Activated B cell treated with CpG ODN at 0.5 μM for 24 hours (primary cell): ENCODE results near the gene MAP7D1. TPM values are rescaled to one million over a fixed set of nuclear protein-coding genes. Genes with fewer than 3 reads are reported as not detected.
A peak's percentile ranks its signal among the peaks of the same experiment; 100 is the strongest.

Experiments used
- ATAC-seq: fragments of 200-7000 bp; cut with Tn5 transposase; one replicate; pipeline ENCODE4 v1.10.0; 2021; ENCODE audit warnings: low read depth, mild to moderate bottlenecking, moderate library complexity
- CTCF ChIA-PET: fragments of 350-600 bp; sonication (Branson Sonifier 250); formaldehyde crosslinking; loops from one replicate; lab custom pipeline; 2021; ENCODE audit warnings: antibody characterized with exemption; lab: Charles Lee
- POLR2A ChIA-PET: fragments of 350-600 bp; sonication (Branson Sonifier 250); formaldehyde crosslinking; loops from one replicate; lab custom pipeline; 2021; ENCODE audit warnings: antibody characterized with exemption; lab: Charles Lee
- DNase-seq: peaks from one replicate; pipeline ENCODE4 v3.0.0; 2022
- H3K27ac Mint-ChIP-seq: one replicate; pipeline ENCODE4 v1.8.0; 2020; ENCODE audit warnings: mixed read lengths
- H3K27me3 Mint-ChIP-seq: one replicate; pipeline ENCODE4 v1.8.0; 2021; ENCODE audit warnings: mixed read lengths
- H3K36me3 Mint-ChIP-seq: one replicate; pipeline ENCODE4 v1.8.0; 2021; ENCODE audit warnings: low read depth, mixed read lengths
- H3K4me1 Mint-ChIP-seq: one replicate; pipeline ENCODE4 v1.8.0; 2021; ENCODE audit warnings: mixed read lengths
- H3K4me3 Mint-ChIP-seq: one replicate; pipeline ENCODE4 v1.8.0; 2020; ENCODE audit warnings: mild to moderate bottlenecking, mixed read lengths
- H3K9me3 Mint-ChIP-seq: one replicate; pipeline ENCODE4 v1.8.0; 2020; ENCODE audit warnings: mixed read lengths
- intact Hi-C: fragments of 100-400 bp; cut with micrococcal nuclease; formaldehyde crosslinking; loops from one replicate; pipeline ENCODE4 v1.15.1; 2024
- total RNA-seq: library from RNA; stranded (reverse); gene quantifications from 2 replicates; pipeline ENCODE4 v1.2.3, GENCODE V29; 2022
- TF ChIP-seq, protein P1 (sequence below): fragments of 200-600 bp; IDR thresholded peaks from one replicate; pipeline ENCODE4 v1.8.0; 2022; ENCODE audit warnings: antibody characterized with exemption, mild to moderate bottlenecking

Gene MAP7D1
- total RNA-seq, 1 donor from 2014 or later = 59.9 TPM

DNA sequence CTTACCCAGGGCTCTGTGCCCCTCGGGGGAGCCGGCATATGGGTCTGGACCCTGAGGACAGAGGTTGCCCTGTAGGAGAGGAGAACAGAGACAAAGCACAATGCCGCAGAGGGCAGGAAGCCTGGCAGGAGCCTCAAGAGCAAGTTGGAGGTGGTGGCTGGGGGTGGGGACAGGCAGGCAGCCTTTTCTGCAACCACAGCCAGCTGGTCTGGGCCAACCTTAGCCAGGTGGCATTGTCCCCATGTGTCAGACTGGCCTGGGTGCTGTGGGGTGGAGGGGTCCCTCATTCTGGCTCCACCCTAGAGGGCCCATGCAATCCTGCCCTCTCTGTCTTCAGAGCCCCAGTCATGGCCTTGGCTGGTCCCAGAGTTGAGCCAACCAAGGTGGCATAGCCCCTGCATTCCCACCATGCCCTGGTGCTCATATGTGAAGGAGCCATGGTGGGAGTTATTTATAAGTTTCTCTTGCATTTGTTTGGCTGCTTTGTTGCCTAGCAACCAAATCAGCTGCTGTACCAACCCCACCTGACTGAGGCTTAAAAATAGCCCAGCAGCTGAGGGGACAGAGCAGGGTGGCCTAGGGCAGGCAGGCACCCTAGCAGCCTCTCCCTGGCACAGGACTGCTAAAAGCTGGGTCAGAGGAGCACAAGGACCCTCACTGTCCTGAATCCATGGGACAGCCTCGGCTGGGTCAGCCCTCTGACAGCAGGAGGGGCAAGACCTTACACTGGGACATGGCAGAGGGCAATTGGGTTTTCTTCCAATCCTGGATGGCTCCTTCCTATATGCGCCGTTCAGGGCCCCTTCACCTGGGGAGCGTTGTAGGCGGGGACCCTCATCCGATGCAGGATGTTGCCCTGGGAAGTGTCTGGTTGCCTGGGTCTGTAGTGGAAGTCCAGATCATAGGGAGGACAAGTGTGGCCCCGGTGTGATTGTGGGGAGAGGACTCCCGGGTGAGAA, 19.5 kb downstream of the MAP7D1 start:
- Mint-ChIP-seq H3K27me3 (no peaks in the 10 kb centered on the region), H3K4me3 (no peak overlapping the region), H3K9me3 (no peaks in the 10 kb centered on the region), H3K27ac (peak overlapping the region; percentile 35), H3K4me1 (peaks cover 13% of the 10 kb centered on the region), H3K36me3 (peaks cover 90% of the 10 kb centered on the region)
- POLR2A ChIA-PET = no interaction called here
- TF ChIP-seq, protein P1, sequence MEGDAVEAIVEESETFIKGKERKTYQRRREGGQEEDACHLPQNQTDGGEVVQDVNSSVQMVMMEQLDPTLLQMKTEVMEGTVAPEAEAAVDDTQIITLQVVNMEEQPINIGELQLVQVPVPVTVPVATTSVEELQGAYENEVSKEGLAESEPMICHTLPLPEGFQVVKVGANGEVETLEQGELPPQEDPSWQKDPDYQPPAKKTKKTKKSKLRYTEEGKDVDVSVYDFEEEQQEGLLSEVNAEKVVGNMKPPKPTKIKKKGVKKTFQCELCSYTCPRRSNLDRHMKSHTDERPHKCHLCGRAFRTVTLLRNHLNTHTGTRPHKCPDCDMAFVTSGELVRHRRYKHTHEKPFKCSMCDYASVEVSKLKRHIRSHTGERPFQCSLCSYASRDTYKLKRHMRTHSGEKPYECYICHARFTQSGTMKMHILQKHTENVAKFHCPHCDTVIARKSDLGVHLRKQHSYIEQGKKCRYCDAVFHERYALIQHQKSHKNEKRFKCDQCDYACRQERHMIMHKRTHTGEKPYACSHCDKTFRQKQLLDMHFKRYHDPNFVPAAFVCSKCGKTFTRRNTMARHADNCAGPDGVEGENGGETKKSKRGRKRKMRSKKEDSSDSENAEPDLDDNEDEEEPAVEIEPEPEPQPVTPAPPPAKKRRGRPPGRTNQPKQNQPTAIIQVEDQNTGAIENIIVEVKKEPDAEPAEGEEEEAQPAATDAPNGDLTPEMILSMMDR = no peak
- CTCF ChIA-PET = interaction anchor here (1.6 kb wide), 1 partner anchor 13 kb away, joined by 4 read pairs; no protein-coding TSS in a partner anchor
- peak; percentile 42 for ATAC-seq
- DNase-seq = no peak
- intact Hi-C loops = no loop called here

DNA sequence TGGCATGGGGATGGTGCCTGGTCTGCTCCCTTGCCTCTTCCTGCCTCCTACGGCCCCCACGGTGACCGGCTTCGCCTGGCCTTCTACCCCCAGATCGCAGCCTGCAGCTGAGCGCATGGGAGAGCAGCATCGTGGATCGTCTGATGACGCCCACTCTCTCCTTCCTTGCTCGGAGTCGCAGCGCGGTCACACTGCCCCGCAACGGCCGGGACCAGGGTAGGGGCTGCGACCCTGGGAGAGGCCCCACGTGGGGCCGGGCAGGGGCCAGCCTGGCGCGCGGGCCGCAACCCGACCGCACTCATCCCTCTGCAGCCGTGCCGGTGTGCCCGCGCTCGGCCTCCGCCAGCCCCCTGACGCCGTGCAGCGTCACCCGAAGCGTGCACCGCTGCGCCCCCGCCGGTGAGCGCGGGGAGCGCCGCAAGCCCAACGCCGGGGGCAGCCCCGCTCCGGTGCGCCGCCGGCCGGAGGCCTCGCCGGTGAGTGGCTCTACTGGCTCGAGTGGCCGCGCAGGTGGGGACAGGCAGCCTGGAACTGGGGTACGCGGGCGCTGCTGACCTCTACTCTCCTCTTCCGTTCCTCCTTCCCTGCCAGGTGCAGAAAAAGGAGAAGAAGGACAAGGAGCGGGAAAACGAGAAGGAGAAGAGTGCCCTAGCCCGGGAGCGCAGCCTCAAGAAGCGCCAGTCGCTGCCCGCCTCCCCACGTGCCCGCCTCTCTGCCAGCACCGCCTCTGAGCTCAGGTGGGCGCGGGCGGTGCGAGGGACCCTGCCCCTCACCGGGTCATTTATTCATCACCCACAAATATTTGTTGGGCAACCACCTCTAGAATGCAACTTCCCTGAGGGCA, 20.4 kb downstream of the MAP7D1 start:
- Mint-ChIP-seq H3K4me1 (peaks cover 13% of the 10 kb centered on the region), H3K9me3 (no peaks in the 10 kb centered on the region), H3K27ac (no peak overlapping the region), H3K36me3 (peaks cover 88% of the 10 kb centered on the region), H3K27me3 (no peaks in the 10 kb centered on the region), H3K4me3 (no peak overlapping the region)
- intact Hi-C loops = no loop called here
- POLR2A ChIA-PET = no interaction called here
- no peak for ATAC-seq
- no peak for DNase-seq
- TF ChIP-seq, protein P1 = no peak
- CTCF ChIA-PET = no interaction called here

DNA sequence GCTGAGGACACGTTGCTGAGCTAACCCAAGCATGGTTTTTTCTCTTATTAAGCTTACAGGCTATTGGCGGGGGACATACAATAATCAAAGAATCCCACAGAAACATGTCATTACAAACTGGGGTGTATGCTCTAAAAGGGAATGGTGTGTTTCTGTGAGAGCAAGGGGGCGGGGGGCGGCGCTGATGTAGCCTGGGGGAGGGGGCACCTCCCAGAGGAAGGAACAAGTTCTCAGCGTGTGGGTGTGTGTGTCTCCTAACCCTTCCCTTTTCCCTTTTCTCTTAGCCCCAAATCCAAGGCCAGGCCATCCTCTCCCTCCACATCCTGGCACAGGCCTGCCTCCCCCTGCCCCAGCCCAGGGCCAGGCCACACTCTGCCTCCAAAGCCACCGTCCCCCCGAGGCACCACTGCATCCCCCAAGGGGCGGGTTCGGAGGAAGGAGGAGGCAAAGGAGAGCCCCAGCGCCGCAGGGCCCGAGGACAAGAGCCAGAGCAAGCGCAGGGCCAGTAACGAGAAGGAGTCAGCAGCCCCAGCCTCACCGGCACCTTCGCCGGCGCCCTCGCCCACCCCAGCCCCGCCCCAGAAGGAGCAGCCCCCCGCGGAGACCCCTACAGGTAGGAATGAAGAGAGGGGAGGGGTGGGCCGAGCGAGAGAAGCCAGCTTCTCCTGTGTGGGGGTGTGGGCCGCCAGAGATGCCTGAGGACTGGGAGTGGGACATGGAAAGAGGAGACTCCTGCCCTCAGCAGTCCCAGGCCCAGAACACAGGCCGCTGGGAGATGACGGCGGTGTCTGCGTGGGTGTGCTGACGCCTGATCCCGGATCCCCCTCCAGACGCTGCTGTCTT, 21.9 kb downstream of the MAP7D1 start:
- Mint-ChIP-seq H3K4me3 (no peak overlapping the region), H3K36me3 (peaks cover 78% of the 10 kb centered on the region), H3K9me3 (no peaks in the 10 kb centered on the region), H3K27ac (no peak overlapping the region), H3K27me3 (no peaks in the 10 kb centered on the region), H3K4me1 (peaks cover 13% of the 10 kb centered on the region)
- TF ChIP-seq, protein P1 = no peak
- ChIA-PET POLR2A (no interaction called here), CTCF (no interaction called here)
- ATAC-seq = no peak
- intact Hi-C loops = no loop called here
- DNase-seq = no peak

DNA sequence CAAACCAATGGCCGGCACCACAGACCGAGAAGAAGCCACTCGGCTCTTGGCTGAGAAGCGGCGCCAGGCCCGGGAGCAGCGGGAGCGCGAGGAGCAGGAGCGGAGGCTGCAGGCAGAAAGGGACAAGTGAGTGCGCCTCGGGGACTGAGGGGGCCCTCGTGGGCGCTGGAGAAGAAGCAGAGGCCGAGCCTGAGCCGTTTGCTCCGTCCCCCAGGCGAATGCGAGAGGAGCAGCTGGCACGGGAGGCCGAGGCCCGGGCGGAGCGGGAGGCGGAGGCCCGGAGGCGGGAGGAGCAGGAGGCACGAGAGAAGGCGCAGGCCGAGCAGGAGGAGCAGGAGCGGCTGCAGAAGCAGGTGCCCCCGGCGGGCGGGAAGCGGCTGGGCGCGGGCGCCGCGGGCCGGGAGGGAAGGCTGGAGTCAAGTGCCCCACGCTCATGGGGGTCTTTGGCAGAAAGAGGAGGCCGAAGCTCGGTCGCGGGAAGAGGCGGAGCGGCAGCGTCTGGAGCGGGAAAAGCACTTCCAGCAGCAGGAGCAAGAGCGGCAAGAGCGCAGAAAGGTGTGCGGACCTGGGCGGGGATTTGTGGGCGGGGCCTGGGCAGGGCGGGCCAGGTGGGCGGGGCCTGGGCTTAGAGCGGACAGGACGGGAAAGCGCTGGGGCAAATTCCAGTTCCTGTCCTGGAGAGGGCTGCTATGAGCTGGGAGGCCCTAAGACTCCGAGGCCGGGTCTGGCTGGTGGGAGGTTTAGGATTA, 22.7 kb downstream of the MAP7D1 start:
- H3K27me3 Mint-ChIP-seq = no peaks in the 10 kb centered on the region
- no peaks in the 10 kb centered on the region for H3K9me3 Mint-ChIP-seq
- H3K4me3 Mint-ChIP-seq = no peak overlapping the region
- no peak overlapping the region for H3K27ac Mint-ChIP-seq
- intact Hi-C loops = no loop called here
- H3K36me3 Mint-ChIP-seq = peaks cover 70% of the 10 kb centered on the region
- H3K4me1 Mint-ChIP-seq = peaks cover 13% of the 10 kb centered on the region
- TF ChIP-seq, protein P1 = no peak
- DNase-seq = no peak
- no peak for ATAC-seq
- POLR2A ChIA-PET = no interaction called here
- CTCF ChIA-PET = no interaction called here
